GM18907 (cell line): ENCODE data around the gene HIVEP3.

Experiments used
- ATAC-seq: cut with Tn5 transposase; IDR thresholded peaks from one replicate; pipeline ENCODE4 v1.9.1; 2021; ENCODE audit warnings: mild to moderate bottlenecking, moderate library complexity; ENCODE audit not compliant: unreplicated experiment

The HIVEP3 gene

DNA sequence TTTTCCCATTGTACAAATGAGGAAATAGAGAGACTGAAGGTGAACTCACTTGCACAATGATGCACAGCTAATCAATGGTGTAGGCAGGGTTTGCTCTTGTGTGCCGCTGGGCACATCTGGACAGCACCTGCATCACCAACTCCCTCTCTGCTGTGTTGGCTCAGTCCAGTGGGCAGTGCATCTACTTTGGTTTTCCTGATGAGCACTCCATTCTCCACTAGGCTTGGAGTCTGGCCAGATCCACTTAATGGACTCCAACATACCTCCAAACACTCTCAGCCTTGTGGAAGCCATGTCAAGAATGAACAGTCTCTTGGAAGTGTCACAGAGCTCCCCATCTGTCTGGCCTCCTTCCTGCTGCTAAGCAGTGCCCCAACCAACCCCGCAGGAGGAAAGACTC is 152.2 kb downstream of the HIVEP3 start:
- ATAC-seq = no peak

DNA sequence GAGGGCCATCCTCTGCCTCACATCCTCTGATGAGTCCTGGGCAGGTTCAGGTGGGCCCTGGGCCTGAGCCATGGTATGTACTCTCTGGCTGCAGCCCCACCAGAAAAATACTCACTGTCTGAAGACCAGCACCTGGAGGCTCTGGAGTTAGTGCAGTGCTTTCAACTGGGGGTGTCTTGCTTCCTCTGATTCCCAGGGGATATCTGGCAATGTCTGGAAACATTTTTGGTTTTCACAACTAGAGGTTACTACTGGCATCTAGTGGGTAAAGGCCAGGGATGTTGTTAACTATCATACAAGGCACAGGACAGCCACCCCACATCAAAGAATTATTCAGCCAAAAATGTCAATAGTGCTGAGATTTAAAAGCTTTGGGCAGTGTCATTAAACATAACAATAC is 152.7 kb downstream of the HIVEP3 start:
- no peak for ATAC-seq

DNA sequence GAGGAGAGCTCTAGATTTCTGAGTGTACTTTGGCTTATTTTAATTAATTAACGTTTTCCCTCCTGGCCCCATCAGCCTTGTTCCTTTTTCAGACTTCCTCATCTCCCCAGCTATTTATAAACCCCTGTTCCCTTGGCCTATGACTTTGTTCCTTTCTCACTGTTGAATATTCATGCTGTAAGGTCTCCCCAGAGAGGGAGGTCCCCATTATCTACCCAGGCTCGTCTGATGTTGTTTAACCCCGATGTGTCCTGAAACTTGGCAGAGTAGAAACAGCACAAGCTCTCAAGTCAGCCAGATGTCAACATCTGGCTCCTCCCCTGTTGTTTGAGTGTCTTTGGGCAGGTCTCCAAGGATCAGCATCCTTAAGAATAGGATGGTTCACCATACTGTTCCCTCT is 153.6 kb downstream of the HIVEP3 start:
- no peak for ATAC-seq

DNA sequence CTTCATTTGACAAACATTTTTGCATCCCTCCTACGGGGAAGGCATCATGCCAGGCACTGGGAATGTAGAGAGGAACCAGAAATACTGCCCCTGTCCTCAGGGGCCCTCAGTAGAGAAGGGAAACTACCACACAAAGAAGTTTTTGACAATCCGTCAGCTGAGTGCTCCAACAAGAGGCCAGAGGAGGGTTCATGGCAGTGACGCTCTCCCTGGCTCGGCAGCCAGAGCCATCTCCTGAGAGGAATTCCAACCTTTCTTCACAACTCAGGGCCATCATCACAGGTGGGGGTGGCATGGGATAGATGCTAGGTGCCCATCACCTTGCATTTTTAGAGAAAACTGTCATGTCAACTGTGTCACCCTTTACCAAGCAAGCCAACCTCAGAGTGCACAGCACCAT is 154.1 kb downstream of the HIVEP3 start:
- no peak for ATAC-seq

DNA sequence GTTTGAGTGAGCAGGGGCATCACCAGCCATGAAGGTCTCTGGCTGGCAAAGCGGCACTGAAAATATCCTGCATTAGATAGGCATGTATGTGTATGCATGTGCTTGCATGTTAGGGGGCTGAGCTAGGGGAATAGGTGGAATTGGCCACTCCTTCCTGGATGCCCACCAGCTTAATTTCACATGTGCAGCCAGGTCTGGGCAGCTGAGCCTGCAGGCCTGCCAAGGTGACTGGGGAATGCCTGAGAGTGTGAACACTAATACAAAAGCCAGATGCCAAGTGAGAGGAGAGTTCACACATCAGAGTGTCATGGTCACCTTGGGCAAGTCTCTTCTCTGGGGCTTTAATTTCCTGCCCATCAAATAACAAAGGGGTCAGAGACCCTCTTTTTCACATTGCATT is 155.9 kb downstream of the HIVEP3 start:
- no peak for ATAC-seq

DNA sequence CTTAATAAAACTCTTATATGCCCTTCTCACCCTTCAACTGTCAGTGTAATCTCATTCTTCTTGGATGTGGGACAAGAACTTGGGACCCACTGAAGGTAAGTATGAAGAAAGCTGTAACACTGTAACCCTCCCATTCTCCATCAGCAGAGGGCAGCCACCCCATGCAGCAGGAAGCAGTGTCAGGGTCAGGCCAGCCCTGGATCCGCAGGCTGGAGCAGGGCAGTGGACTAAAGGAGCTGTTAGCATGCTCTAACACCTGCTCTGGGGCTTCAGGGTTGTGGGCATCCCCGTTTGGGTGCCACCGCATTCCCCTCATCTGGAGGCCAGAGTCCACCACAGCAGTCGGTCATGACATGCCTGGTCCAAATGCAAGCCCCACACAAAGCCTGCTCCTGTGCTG is 156.5 kb downstream of the HIVEP3 start:
- ATAC-seq = no peak

DNA sequence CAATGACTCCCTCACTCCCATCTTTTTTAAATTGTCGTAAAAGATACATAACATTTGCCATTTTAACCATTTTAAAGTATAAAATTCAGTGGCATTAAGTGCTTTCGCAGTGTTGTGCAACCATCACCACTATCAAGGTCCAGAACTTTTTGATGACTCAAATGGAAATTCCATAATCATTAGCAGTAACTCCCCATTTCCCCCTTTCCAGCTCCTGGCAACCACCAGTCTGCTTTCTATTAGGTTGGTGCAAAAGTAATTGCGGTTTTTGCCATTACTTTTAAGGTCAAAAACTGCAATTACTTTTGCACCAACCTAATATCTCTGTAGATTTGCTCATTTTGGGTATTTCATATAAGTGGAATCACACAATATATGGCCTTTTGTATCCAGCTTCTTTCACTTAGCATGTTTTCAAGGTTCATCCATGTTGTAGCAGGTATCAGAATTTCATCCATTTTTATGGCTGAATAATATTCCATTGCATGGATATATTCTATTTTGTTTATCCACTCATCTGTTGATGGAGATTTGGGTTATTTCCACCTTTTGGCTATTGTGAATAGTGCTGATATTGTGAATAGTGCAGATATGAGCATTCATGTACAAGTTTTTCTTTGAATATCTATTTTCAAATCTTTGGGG is 159.7 kb downstream of the HIVEP3 start:
- no peak for ATAC-seq

DNA sequence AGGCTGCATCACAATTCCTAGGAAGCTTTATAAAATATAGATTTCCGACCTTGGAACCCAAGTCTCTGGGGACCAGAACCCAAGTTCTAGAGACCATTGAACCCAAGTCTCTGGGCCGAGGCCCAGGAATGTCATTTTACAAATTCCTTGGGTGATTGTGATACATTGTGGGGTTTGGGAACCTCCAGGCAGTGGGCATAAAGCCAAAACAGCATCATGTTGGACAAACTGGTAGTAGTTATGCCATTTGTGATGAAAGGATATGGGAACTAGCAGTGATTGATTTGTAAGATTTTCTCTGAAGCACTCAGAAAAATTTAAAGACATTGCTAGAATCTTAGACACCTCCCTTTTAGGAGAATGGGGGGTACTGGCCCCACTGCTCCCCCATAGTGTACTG is 160.2 kb downstream of the HIVEP3 start:
- ATAC-seq = no peak

DNA sequence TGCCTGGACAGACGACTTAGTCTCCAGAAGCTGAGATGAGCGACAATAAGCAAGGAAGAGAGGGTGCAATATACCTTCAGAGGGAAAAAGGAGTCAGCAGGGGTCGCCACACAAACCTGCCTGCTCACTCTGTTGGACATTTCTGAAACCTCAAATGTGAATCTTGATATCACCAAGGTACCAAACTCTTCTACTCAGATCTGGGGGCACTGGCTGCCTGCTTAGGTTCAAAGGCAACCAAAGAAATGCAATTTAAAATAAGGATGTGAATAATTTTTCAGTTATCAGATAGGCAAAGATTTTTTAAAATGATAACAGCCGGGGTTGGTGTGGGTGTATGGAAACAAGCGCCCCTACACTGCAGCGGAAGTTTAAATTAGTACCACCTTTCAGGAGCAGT is 164.2 kb downstream of the HIVEP3 start:
- no peak for ATAC-seq

DNA sequence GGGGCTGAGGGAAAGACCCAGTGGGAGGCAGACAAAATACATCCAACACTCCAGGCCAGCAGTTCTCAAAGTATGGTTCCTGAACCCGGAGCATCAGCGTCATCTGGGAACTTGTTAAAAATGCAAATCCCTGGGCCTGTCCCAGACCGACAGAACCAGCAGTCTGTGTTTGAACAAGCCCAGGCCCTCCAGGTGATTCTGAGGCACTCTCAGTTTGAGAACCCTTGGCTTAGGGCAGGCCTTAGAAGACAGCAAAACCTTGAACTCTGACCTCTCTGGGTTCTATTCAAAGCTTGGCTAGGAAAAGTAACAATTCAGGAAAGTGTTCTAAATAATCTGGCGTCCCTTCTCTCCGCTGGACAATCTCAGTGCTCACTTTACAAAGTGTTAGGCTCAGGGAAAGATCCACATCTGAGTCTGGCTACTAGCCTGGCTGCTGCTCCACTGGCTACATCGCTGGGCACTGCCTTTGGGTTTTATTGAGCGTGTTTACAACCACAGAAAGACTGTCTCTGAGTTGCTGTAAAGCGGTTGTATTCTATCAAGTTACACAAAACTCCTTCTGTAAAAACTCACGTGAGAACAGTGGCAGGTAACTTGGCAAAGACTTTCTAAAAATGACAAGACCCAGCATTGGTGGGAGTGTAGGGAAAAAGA is 166.1 kb downstream of the HIVEP3 start:
- ATAC-seq = peak; percentile 20

DNA sequence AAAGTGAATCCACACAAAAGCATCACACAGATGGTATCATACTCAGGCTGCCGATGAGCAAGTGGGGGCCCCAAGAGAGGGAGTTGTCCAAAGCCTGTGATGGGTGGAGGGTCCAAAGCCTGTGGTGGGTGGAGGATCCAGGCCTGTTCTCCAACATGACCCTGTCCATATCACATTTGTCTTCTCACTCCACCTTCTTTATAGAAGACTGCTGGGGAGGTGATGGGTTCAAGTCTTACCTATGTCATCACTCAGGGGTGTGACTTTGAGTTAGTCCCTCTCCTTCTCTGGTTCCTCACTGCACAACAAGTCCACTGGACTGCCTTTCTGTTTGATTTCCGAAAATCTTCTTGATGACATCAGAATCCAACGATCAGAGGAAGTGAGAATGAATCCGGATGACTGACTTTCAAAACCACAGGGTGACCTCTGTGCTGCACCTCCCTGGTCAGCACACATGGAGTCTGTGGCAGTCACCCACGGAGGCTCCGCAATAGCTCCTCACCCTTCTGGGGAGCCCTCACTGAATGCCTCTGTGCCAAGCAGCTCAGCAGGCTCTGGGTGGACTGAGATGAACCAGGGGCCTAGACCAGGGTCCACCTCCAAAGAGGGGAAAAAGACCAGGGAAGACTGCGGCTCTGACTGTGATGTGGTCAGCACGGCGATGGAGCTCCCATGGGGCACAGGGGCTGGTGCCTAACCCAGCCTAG is 166.8 kb downstream of the HIVEP3 start:
- ATAC-seq = peak; percentile 41

DNA sequence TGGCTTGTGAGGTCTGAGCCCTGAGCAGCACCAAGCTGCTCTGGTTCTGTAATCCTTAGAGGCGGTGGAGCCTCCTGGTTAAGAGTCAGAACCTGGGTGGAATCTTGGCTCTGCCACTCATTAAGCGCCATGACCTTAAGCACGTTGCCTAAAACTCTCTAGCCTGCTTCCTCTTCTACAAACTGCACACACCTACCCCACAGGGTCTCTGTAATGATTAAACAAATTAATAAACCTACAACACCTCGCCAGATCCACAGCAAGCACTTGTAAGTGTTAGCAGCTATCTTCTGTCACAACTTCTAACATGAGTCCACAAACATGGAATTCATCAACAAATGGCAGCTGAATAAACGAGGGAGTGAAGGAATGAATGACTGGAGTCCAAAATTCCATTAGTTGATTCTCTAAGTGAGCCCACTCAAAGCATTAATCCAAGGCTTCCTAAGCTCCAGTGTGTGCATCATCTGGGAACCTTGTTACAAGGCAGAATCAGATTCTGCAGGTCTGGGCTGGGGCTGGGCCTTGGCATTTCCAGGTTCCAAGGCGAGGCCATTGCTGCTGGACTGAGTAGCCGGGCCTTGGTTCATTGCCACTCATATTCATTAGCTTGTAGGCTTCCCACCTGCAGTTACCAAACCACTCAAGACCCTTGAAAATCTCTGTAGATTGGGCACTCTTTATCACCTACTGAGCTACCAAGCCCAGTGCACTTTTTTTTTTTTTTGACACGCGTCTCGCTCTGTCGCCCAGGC is 168.6 kb downstream of the HIVEP3 start:
- no peak for ATAC-seq

DNA sequence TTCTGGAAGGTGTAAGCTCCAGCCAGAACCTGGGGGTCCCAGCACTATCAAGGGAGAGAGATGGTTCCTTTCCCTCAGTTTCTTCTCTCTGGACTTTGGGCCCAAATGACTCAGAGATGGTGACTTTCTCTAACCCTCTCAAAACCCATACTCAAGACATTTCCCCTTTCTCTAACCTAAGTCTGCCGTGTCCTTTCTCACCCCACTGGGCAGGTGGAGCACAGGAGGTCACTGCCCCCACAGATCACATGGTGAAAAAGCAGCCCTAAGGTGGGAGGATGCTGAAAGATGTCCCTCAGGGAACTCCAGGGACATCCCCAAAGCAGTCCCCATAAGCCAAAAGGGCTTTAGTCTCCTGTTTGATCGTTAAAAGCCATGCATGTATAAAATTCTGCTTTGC is 173.7 kb downstream of the HIVEP3 start:
- peak; percentile 40 for ATAC-seq

DNA sequence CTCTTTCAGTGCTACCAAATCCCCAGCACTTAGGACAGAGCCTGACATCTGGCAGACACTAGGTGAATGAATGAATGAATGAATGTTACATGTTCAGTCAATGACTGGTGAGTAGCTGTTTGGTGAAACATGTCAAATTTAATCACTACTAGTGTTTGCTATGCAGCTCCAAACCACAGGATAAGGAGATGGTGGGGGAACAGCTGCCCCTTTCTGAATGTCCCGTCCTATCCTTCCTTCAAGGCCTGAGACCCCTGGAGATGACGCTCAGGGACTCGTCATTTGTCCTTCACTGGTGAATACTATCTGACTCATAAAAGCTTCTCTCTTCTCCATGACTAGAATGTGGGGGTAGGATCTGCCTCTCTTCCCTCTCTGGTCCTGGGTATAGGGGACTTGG is 175.4 kb downstream of the HIVEP3 start:
- no peak for ATAC-seq

DNA sequence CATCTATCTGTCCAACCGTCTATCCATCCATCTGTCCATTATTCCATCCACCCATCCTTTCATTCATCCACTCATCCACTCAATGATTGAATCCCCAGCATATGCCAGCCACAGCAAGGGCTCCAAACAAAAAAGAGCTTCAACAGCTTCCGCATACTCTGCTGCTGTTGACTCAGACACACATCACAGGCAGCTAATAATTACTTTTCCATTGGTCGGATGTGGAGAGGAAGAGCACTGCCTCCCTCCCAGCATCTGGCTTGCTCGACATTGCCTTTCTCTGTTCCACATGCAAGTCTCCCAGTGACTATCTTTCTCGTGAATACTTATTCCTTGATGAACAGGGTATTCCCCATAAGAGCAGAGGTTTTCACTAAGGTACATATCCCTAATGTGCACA is 176.5 kb downstream of the HIVEP3 start:
- no peak for ATAC-seq

DNA sequence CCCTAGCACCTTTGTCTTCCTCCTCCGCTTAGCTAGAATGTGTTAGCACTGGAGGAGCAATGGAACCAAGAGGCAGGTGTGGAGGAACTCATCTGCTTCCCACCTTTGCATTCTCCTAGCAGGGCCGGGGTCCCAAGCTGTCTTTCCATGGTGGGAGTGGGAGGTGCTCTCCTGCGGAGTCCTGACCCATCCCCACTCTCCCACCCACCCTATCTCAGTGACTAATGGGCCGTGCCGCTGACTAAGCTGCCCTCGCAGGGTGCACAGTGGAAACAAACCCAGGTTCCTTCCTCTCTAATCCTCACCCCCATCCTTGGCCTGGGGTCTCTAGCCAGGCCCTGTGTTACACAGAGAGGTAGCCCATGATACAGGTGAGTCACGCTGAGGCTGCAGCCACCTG is 177.5 kb downstream of the HIVEP3 start:
- no peak for ATAC-seq

DNA sequence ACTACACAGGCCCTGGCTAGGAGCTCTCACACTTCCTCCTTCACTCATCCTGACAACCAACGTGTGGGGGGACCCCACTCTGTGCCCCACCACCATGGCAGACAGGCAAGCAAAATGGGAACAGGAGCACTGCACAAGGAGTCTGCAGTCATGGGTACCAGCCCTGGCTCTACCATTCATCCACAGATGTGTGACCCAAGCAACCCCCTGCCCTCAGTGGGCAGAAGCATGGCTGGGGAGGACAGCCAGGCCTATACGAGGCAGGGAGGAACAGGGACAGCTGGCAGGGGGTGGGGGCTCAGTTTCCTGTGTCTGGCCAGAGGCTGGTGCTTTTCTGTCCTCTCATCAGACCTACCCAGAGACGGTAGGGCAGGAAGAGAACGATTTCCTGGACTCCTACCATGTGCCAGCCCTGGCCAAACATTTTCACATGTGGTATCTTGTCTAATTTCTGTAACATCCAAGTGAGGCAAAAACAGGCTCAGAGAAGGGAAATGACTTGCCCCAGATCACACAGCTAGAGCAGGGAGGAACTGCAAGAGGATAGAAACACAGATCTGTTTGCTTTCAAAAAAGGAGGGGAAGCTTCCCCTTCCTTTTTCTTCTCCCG is 178.0 kb downstream of the HIVEP3 start:
- no peak for ATAC-seq

DNA sequence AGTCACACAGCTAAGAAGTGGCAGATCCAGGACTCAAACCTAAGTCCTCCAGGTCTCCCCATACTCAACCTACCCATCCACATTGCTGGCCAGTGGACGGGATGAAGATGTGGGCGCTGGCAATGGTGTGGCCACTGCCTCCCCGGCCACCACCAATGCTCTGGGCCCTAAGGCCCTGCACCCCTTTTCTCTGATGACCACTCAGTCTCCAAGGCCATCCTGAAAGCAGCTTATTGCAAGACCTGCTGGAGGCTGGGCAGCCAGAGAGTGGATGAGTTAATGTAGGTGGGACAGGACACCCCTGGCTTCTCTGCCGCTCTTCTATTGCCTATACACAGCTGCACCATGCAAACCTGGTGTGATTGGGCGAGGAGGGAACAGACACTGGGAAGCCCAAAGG is 178.7 kb downstream of the HIVEP3 start:
- no peak for ATAC-seq

DNA sequence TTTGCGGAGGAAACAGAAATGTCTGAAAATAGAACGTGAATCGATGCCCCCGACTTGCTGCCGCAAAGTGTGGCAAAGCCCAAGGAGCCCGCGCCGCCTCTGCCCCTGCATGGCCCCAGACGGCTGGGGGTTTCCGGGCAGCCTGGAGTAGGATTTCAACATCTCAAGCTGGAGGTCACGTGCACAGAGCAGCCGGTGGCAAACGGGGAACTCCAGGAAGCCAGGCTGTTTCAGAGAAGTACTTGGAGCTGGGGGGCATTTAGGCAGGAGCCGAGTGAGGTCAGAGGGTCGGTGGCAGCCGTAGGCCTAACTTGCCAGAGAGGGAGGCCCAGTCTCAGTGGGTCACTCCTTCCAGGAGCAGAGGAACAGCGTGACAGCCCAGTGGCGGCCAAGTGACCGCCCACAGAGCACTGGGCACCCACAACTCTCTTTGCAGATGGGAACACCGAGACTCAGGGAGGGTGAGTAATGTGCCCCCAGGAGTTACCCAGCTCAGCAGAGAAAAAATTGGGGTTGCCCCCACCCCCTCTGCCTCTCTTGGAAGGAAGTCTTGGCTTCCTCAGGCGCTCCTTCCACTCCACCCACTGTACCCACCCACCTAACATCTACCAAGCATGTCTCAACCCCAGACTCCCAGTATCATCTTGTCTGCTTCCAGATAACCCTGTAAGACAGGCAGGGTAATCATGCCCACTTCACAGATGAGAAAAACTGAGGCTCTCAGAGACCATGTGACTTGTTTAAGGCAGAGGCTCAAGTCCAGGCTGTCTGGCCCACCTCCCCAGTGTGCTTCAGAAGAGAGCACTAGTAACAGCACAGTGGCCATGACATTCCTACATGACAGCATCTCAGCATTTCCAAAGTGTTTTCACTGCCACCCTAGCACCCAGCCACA is 179.4 kb downstream of the HIVEP3 start:
- ATAC-seq = peak; percentile 72

DNA sequence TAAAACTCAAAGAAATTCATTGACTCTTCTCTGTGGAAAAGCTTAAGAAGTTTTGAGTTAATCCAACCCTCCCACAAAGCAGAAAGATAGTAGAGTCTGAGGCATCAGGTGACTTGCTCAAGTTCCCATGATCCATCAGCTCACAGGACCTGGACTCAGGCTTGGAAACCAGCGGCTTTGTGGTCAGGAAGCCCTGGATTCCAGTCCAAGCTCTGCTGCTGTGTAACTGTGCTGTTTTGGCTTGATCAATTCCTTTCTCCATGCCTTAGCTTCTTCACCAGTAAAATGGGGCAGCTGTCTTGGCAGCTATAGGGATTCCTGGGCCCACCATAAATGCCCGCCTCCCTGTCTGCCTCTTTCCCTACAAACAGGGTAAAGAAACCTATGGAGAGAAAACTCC is 180.2 kb downstream of the HIVEP3 start:
- ATAC-seq = no peak
